A549 treated with Mapracorat at 1 μM for 4 hours (cell line): ENCODE measurements around the gene NR2F1. TPM values are rescaled to one million over a fixed set of nuclear protein-coding genes. Genes with fewer than 3 reads are reported as not detected.

Source experiments
- total RNA-seq: library from RNA; stranded (reverse); fragments of 200-300 nt; extraction: Qiagen RNA extraction; gene quantifications from 5 replicates; pipeline ENCODE4 v1.2.3, GENCODE V29; 2022

Gene NR2F1
- total RNA-seq = 4.0 to 5.9 TPM (median 4.7 TPM) in 5 replicates

DNA sequence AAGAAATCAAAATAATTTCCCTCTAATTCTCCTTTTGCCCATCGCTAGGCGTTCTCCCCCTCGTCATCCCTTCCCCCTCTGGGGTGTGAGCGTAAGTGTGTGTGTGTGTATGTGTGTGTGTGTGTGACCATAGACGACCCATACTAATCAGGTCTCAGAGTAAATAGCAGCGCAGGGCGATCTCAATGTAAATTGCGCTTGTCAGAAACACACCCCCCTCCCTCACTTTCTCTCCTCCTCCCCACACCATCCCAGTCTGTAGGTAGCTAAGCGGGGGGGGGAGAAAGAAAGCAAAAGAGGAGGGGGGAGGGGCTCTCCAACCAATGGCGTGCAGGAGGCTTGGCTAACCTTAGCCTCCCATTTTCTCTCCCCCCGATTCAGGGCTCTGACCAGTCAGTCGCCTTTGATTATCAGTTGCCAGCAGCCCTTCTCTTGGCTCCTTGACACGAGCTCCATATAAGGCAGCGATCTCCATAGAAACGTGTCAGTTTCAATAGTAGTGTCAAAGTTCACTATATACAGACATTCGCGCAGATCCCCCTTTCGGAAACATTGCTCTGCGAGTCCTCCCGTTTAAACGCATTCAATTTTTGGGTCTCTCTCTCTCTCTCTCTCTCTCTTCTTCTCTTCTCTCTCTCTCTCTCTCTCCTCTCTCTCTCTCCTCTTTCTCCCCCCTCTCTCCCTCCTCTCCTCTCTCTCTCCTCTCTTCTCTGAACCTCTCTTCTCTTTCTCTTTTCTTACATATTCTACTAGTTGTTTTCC lies at the start of gene NR2F1:
TSS of gene NR2F1 (plus strand) at position 546 of the 762 bp plus-strand sequence. CDS start 1,802 bp downstream, outside the sequence.

DNA sequence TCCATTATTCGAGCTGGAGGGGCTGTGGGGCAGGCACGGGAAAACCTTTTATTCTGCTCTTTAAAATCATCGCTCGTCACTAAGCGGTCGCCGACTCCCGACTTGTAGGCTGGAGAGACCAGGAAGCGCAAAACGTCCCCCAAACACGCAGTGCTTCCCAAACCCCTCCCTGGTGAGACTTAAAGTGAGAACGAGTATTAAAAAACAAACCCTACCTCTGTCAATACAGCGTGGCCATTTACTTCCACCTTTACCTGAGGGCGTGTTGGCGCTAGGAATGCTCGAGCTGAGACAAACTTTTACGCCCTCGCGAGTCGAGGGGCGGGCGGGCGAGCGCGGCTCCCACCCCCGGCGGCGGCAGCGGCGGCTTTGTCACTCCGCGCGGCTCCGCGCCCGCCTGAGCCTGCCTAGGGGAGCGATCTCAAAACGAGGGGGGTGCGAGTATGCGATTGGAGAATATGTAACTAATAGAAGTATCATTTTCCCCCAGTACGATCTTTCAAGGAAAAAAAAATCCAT lies 2.0 kb upstream of the NR2F1 start, which contains the start of gene NR2F1-AS1:
TSS of gene NR2F1-AS1 (minus strand) at position 293 of the 519 bp plus-strand sequence.

Other genes starting within 250 kb of the NR2F1 start
- 1.9 to 4.7 TPM (median 3.7 TPM) in 5 replicates for gene NR2F1-AS1, start 2.0 kb upstream of the NR2F1 start, total RNA-seq
- gene POU5F2, start 158.4 kb downstream of the NR2F1 start, total RNA-seq = 0.02 TPM in 1 of 5 replicates, not detected in the others